ENCODE results near the gene CLTCL1.

The CLTCL1 gene

DNA sequence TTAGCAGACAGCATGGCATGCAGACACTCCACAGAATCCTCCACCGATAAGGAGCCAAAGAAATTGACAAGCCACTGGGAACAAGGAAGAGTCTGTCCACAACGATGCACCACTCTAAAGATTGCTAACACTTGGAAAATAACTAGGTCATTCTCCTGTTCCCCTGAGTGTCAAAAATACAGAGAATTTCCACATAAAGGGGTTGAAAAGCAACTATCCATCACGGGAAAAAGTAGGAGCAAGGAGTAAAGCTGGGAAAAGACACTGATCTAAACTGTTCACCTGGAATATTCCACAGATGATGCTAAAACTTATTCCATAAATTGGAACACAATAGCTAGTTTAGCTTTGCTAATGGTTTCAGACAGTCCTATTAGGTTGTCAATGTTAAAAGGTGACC lies 66.0 kb downstream of the CLTCL1 start:
- Mint-ChIP-seq H3K4me3 (no peak overlapping the region), H3K27ac (no peak overlapping the region), H3K36me3 (no peaks in the 10 kb centered on the region), H3K9me3 (no peaks in the 10 kb centered on the region), H3K4me1 (no peaks in the 10 kb centered on the region), H3K27me3 (peaks cover 12% of the 10 kb centered on the region)
- CTCF ChIA-PET, result no interaction called here
- no peak for DNase-seq

GRCh38 chr22:19224985-19225384 lies 66.5 kb downstream of the CLTCL1 start:
- DNase-seq, result no peak
- Mint-ChIP-seq H3K9me3 (no peaks in the 10 kb centered on the region), H3K4me1 (no peaks in the 10 kb centered on the region), H3K27me3 (peaks cover 6% of the 10 kb centered on the region), H3K27ac (no peak overlapping the region), H3K36me3 (no peaks in the 10 kb centered on the region), H3K4me3 (no peak overlapping the region)
- CTCF ChIA-PET, result no interaction called here

DNA sequence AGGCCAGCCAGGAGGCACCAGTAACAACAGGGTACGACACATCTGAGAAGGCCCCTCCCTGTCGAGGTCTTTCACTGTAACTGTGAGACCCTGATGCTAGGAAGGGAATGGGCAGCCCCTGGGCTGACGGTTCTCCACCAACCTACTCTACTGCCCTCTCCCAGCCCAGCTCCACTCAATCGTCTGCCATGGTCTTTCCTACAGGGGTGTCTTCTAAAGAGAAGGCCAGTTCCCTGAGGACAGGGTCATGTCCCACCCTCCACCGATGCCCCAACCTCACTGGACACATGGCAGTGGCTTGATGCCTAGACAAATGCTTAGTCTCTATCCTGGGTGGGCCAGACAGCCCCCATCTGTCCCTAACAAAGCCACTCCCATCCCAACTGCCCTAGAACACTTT lies 67.0 kb downstream of the CLTCL1 start:
- H3K4me3 Mint-ChIP-seq, result no peak overlapping the region
- H3K36me3 Mint-ChIP-seq, result no peaks in the 10 kb centered on the region
- no peaks in the 10 kb centered on the region for H3K4me1 Mint-ChIP-seq
- H3K27ac Mint-ChIP-seq, result no peak overlapping the region
- no peak for DNase-seq
- CTCF ChIA-PET, result no interaction called here
- peaks cover 6% of the 10 kb centered on the region for H3K27me3 Mint-ChIP-seq
- no peaks in the 10 kb centered on the region for H3K9me3 Mint-ChIP-seq

- no peak overlapping the region for H3K27ac Mint-ChIP-seq
Measured at GRCh38 chr22:19223617-19224016, 67.9 kb downstream of the CLTCL1 start.

DNA sequence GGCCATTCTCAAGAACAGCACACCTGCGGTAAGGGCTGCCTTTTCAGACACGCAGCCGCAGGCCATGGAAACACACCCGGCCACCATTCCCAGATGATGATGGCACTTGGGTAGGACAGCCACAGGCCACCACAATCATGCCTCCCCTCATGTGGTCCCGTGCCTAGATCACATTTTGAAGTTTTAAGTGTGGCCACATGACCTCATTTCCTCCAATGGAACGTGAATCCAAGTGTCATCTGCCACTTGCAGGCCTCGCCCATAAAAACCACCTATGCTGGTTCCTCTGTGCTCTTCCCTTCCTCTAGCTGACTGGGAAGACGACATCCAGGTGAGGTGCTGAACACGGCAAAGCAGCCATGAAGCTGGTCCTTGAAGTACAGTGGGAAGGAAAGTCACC lies 68.4 kb downstream of the CLTCL1 start:
- no peak for DNase-seq
- no peaks in the 10 kb centered on the region for H3K36me3 Mint-ChIP-seq
- H3K4me1 Mint-ChIP-seq, result peaks cover under 1% of the 10 kb centered on the region
- H3K27me3 Mint-ChIP-seq, result peaks cover 4% of the 10 kb centered on the region
- no peaks in the 10 kb centered on the region for H3K9me3 Mint-ChIP-seq
- no peak overlapping the region for H3K4me3 Mint-ChIP-seq
- CTCF ChIA-PET, result no interaction called here
- H3K27ac Mint-ChIP-seq, result no peak overlapping the region

More at GRCh38 chr22:19223617-19224016, 67.9 kb downstream of the CLTCL1 start:
- Mint-ChIP-seq H3K36me3 (no peaks in the 10 kb centered on the region), H3K4me1 (no peaks in the 10 kb centered on the region), H3K4me3 (no peak overlapping the region), H3K27me3 (peaks cover 6% of the 10 kb centered on the region), H3K9me3 (no peaks in the 10 kb centered on the region)
- CTCF ChIA-PET, result no interaction called here
- DNase-seq, result no peak

GRCh38 chr22:19222242-19223005 lies 69.1 kb downstream of the CLTCL1 start:
- H3K36me3 Mint-ChIP-seq, result no peaks in the 10 kb centered on the region
- H3K4me1 Mint-ChIP-seq, result peaks cover 4% of the 10 kb centered on the region
- H3K4me3 Mint-ChIP-seq, result no peak overlapping the region
- no peak overlapping the region for H3K27ac Mint-ChIP-seq
- H3K27me3 Mint-ChIP-seq, result no peaks in the 10 kb centered on the region
- CTCF ChIA-PET, result no interaction called here
- H3K9me3 Mint-ChIP-seq, result no peaks in the 10 kb centered on the region
- DNase-seq, result no peak

DNA sequence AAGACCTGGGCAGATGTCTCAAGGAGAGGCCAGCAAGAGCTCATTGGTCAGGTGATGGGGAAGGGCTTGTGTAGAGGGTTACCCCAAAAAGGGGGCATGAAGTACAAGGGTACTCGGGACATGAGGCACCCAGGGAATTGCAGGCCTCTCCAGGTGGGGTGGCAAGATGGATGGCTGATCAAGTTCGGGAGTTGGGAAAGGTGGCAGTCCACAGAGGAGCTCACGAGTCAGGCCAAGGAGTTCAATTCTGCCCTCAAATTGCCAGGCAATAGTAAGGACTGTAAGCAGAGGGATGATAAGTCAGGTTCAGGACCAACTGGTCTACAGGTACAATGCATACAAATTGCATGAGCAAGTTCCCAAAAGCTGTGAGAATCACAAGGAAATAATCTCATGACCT lies 70.7 kb downstream of the CLTCL1 start:
- CTCF ChIA-PET, result no interaction called here
- no peak overlapping the region for H3K27ac Mint-ChIP-seq

GRCh38 chr22:19218541-19219233 lies 72.8 kb downstream of the CLTCL1 start:
- Mint-ChIP-seq H3K27ac (no peak overlapping the region), H3K4me3 (no peak overlapping the region), H3K4me1 (peaks cover 4% of the 10 kb centered on the region), H3K27me3 (peaks cover 4% of the 10 kb centered on the region), H3K36me3 (no peaks in the 10 kb centered on the region), H3K9me3 (no peaks in the 10 kb centered on the region)
- CTCF ChIA-PET, result interaction anchor here (2.0 kb wide), 1 partner anchor 256 kb away, joined by 5 read pairs; no protein-coding TSS in a partner anchor
- no peak for DNase-seq

More for the DNA sequence above, 70.7 kb downstream of the CLTCL1 start:
- no peak for DNase-seq
- Mint-ChIP-seq H3K4me1 (peaks cover 4% of the 10 kb centered on the region), H3K36me3 (no peaks in the 10 kb centered on the region), H3K9me3 (no peaks in the 10 kb centered on the region), H3K27me3 (peaks cover 4% of the 10 kb centered on the region), H3K4me3 (no peak overlapping the region)

DNA sequence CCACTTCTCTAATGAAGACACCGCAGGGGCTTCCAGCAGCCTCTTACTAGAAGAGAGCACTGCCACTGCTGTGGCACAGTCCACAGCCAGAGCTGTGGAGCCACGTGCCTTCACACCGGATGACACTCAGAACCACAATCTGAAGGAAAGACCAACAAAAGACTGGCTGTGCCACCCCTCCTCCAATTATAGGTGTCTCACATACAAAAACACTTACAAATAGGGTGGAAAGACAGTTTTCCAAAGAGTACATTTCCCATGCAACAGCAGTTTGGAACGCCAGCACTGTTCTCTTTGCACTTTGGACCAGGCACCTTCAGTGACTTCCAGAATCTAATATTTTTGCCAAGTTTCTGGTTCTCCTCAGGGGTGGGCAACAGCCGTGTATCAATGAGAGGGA lies 74.9 kb downstream of the CLTCL1 start:
- Mint-ChIP-seq H3K36me3 (no peaks in the 10 kb centered on the region), H3K9me3 (no peaks in the 10 kb centered on the region), H3K27me3 (peaks cover 10% of the 10 kb centered on the region), H3K27ac (no peak overlapping the region), H3K4me3 (no peak overlapping the region), H3K4me1 (peaks cover 4% of the 10 kb centered on the region)
- no peak for DNase-seq
- CTCF ChIA-PET, result no interaction called here

DNA sequence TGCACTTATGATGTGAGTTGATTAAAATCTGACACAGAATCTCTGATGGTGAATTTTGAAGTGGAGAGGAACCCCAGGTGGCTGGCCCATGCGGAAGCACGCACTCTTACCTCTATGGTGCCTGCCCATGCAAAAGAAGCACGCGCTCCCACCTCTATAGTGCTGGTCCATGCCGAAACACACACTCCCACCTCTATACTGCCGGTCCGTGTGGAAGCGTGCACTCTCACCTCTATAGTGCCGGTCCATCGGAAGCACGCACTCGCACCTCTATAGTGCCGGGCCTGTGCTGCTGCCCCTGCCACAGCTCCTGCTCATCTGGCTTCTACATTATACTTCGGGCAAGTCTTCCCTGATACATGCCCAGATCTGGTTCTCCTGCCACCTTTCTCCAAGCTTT lies 76.2 kb downstream of the CLTCL1 start:
- no peak overlapping the region for H3K27ac Mint-ChIP-seq
- no peak for DNase-seq
- H3K36me3 Mint-ChIP-seq, result no peaks in the 10 kb centered on the region
- H3K4me1 Mint-ChIP-seq, result peaks cover 4% of the 10 kb centered on the region
- CTCF ChIA-PET, result no interaction called here
- peaks cover 10% of the 10 kb centered on the region for H3K27me3 Mint-ChIP-seq
- no peaks in the 10 kb centered on the region for H3K9me3 Mint-ChIP-seq
- H3K4me3 Mint-ChIP-seq, result no peak overlapping the region

DNA sequence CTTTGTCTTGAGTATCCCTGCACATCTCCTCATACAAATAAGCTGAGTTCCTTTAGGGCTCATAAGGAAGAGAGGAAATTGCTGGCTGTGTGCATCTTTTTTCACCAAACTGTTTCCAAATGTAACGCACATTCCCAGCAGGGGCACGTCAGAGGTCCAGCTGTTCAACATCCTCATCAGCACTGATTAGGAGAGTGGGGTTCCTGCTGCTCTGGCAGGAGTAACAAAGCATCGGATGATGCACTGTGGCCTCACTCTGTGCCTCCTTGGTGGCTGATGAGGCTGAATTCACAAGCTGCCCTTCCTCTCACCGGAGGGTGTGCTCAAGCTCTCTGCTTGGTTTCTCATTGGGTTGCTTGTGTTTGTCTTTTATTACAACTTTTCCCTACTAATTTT lies 77.4 kb downstream of the CLTCL1 start:
- CTCF ChIA-PET, result no interaction called here
- H3K27ac Mint-ChIP-seq, result no peak overlapping the region
- H3K36me3 Mint-ChIP-seq, result no peaks in the 10 kb centered on the region
- H3K9me3 Mint-ChIP-seq, result no peaks in the 10 kb centered on the region
- H3K4me3 Mint-ChIP-seq, result no peak overlapping the region
- H3K27me3 Mint-ChIP-seq, result peaks cover 21% of the 10 kb centered on the region
- peaks cover 4% of the 10 kb centered on the region for H3K4me1 Mint-ChIP-seq
- DNase-seq, result no peak

DNA sequence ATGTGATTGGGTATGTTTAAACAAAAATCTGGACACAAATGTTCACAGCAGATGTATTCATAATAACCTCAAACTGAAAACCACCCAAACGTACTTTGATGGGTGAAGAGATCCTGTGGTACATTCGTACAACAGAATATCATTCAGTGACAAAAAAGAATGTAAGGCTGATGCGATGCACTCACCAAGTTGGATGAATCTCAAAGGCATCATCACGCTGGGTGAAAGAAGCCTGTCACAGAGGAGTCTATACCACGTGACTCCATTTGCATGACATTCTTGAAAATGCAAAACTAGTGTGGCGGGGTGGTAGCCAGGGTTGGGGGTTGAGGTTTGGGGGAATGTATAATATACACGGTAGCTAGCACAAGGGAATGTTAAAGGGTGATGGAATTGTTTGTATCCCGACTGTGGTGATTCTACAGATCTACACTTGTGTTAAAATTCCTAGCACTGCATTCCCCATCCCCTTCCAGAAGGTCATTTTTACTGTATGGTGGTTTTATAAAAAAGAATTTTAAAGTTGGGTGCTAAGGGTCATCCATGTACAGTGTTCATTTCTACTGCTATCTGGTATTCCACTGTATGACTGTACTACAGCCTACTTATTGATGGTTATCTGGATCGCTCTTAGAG lies 78.0 kb downstream of the CLTCL1 start:
- no peaks in the 10 kb centered on the region for H3K9me3 Mint-ChIP-seq
- CTCF ChIA-PET, result no interaction called here
- no peak overlapping the region for H3K4me3 Mint-ChIP-seq
- peaks cover 21% of the 10 kb centered on the region for H3K27me3 Mint-ChIP-seq
- no peak for DNase-seq
- H3K4me1 Mint-ChIP-seq, result peaks cover 4% of the 10 kb centered on the region
- H3K27ac Mint-ChIP-seq, result no peak overlapping the region
- no peaks in the 10 kb centered on the region for H3K36me3 Mint-ChIP-seq

- no peaks in the 10 kb centered on the region for H3K36me3 Mint-ChIP-seq
- H3K9me3 Mint-ChIP-seq, result no peaks in the 10 kb centered on the region
- H3K27me3 Mint-ChIP-seq, result peaks cover 21% of the 10 kb centered on the region
- CTCF ChIA-PET, result no interaction called here
- no peak overlapping the region for H3K4me3 Mint-ChIP-seq
- DNase-seq, result no peak
- peaks cover 3% of the 10 kb centered on the region for H3K4me1 Mint-ChIP-seq
- H3K27ac Mint-ChIP-seq, result no peak overlapping the region
Measured at GRCh38 chr22:19213001-19213400, 78.5 kb downstream of the CLTCL1 start.

- Mint-ChIP-seq H3K27ac (no peak overlapping the region), H3K4me3 (no peak overlapping the region), H3K9me3 (no peaks in the 10 kb centered on the region), H3K36me3 (no peaks in the 10 kb centered on the region), H3K27me3 (peaks cover 21% of the 10 kb centered on the region), H3K4me1 (no peaks in the 10 kb centered on the region)
- CTCF ChIA-PET, result interaction anchor here (0.6 kb wide), 1 partner anchor 292 kb away, joined by 3 read pairs; no protein-coding TSS in a partner anchor
- no peak for DNase-seq
Measured at GRCh38 chr22:19212302-19212870, 79.1 kb downstream of the CLTCL1 start.
